IMR-90 (cell line): ENCODE measurements around the gene UMOD. TPM values are rescaled to one million over a fixed set of nuclear protein-coding genes. Genes with fewer than 3 reads are reported as not detected.
"Not testable (repeated sequence)": the region's sequence is repeated elsewhere in the genome, so short reads cannot be mapped to it uniquely, and the experiment has no call there.

Source experiments
- ATAC-seq: fragments of 200-7000 bp; cut with Tn5 transposase; 2 replicates; pipeline ENCODE4 v1.9.1; 2020; ENCODE audit warnings: low read depth, mild to moderate bottlenecking, moderate library complexity
- BruUV-seq: library from RNA; stranded (reverse); fragments of 400-500 nt; replicated peaks from 2 replicates; lab custom pipeline; 2021; lab: Mats Ljungman, UMichigan
- CTCF ChIA-PET: fragments of 300-600 bp; formaldehyde crosslinking; extraction: SDS; loops from one replicate; lab custom pipeline; 2021; ENCODE audit warnings: antibody characterized with exemption; lab: Yijun Ruan, JAX
- POLR2A ChIA-PET: fragments of 300-600 bp; sonication (Branson Sonifier 250); formaldehyde crosslinking; loops from one replicate; lab custom pipeline; 2022; ENCODE audit warnings: antibody characterized with exemption; ENCODE audit not compliant: unreplicated experiment; lab: Charles Lee
- DNase-seq: peaks from one replicate; pipeline ENCODE4 v3.0.0; 2013
- H2AFZ ChIP-seq: replicated peaks from 2 replicates; pipeline ENCODE3; 2013; ENCODE audit warnings: low read length, mild to moderate bottlenecking; ENCODE audit not compliant: poor library complexity
- H2AK5ac ChIP-seq: 2 replicates; pipeline ENCODE4 v1.6.1; 2013; ENCODE audit warnings: low read depth, low read length, inconsistent platforms
- H2AK9ac ChIP-seq: replicated peaks from 2 replicates; pipeline ENCODE3; 2013; ENCODE audit warnings: mild to moderate bottlenecking, low read depth, low read length, moderate library complexity; ENCODE audit not compliant: poor library complexity
- H2BK120ac ChIP-seq: 2 replicates; pipeline ENCODE4 v1.6.1; 2013; ENCODE audit warnings: low read depth, low read length, inconsistent platforms
- H2BK15ac ChIP-seq: 3 replicates; pipeline ENCODE4 v1.6.1; 2013; ENCODE audit warnings: low read depth, low read length, inconsistent platforms
- H2BK20ac ChIP-seq: 2 replicates; pipeline ENCODE4 v1.6.1; 2013; ENCODE audit warnings: low read depth, mild to moderate bottlenecking, inconsistent platforms, low read length, moderate library complexity
- H2BK5ac ChIP-seq: 2 replicates; pipeline ENCODE4 v1.6.1; 2013; ENCODE audit warnings: mild to moderate bottlenecking, low read depth, low read length, inconsistent platforms; ENCODE audit not compliant: poor library complexity, severe bottlenecking
- H3K14ac ChIP-seq: replicated peaks from 2 replicates; pipeline ENCODE4 v1.6.1; 2013; ENCODE audit warnings: low read depth, low read length, inconsistent platforms
- H3K18ac ChIP-seq: 2 replicates; pipeline ENCODE4 v1.6.1; 2013; ENCODE audit warnings: low read depth, low read length, control low read depth
- H3K23ac ChIP-seq: 2 replicates; pipeline ENCODE4 v1.6.1; 2013; ENCODE audit warnings: low read depth, low read length, inconsistent platforms
- H3K27ac ChIP-seq: 2 replicates; pipeline ENCODE4 v1.5.1; 2013; ENCODE audit warnings: mild to moderate bottlenecking, control low read depth, low read length; ENCODE audit not compliant: insufficient read depth
- H3K27me3 ChIP-seq: 2 replicates; pipeline ENCODE4 v1.6.1; 2013; ENCODE audit warnings: low read length; ENCODE audit not compliant: control insufficient read depth, insufficient read depth
- H3K36me3 ChIP-seq: 2 replicates; pipeline ENCODE4 v1.6.1; 2013; ENCODE audit warnings: low read length, mixed read lengths; ENCODE audit not compliant: control insufficient read depth, insufficient read depth
- H3K4ac ChIP-seq: 2 replicates; pipeline ENCODE4 v1.6.1; 2013; ENCODE audit warnings: low read depth, low read length, inconsistent platforms
- H3K4me1 ChIP-seq: 2 replicates; pipeline ENCODE4 v1.6.1; 2013; ENCODE audit warnings: low read length, mixed read lengths; ENCODE audit not compliant: control insufficient read depth, insufficient read depth
- H3K4me2 ChIP-seq: 2 replicates; pipeline ENCODE4 v1.6.1; 2013; ENCODE audit warnings: low read depth, mild to moderate bottlenecking, control low read depth, low read length, moderate library complexity
- H3K4me3 ChIP-seq: 2 replicates; pipeline ENCODE4 v1.5.1; 2013; ENCODE audit warnings: low read depth, mild to moderate bottlenecking, control low read depth, low read length, moderate library complexity; ENCODE audit not compliant: insufficient read depth
- H3K56ac ChIP-seq: 2 replicates; pipeline ENCODE4 v1.6.1; 2013; ENCODE audit warnings: low read length, inconsistent platforms; ENCODE audit not compliant: insufficient read depth; ENCODE audit errors: extremely low read depth
- H3K79me1 ChIP-seq, 2 experiments: 2 replicates each; pipeline ENCODE4 v1.6.1; 2013; ENCODE audit warnings: low read length in 2 of 2, inconsistent platforms in 1 of 2, low read depth in 1 of 2
- H3K9ac ChIP-seq: 2 replicates; pipeline ENCODE4 v1.6.1; 2013; ENCODE audit warnings: low read depth, low read length, control low read depth
- H3K9me1 ChIP-seq: 2 replicates; pipeline ENCODE4 v1.6.1; 2013; ENCODE audit warnings: low read length, inconsistent platforms; ENCODE audit not compliant: insufficient read depth
- H3K9me3 ChIP-seq: 2 replicates; pipeline ENCODE4 v1.6.1; 2013; ENCODE audit warnings: low read length; ENCODE audit not compliant: control insufficient read depth, insufficient read depth
- H4K20me1 ChIP-seq: 2 replicates; pipeline ENCODE4 v1.6.1; 2013; ENCODE audit warnings: low read length, inconsistent platforms; ENCODE audit not compliant: insufficient read depth
- H4K5ac ChIP-seq: 2 replicates; pipeline ENCODE4 v1.6.1; 2013; ENCODE audit warnings: mild to moderate bottlenecking, low read depth, low read length, control low read depth
- H4K8ac ChIP-seq, 2 experiments: 2 replicates each; pipeline ENCODE4 v1.6.1; 2013; ENCODE audit warnings: low read depth in 2 of 2, low read length in 2 of 2, control low read depth in 1 of 2, inconsistent platforms in 1 of 2
- H4K91ac ChIP-seq: 2 replicates; pipeline ENCODE4 v1.6.1; 2013; ENCODE audit warnings: low read depth, low read length, inconsistent platforms; ENCODE audit not compliant: insufficient read depth
- WGBS, 2 experiments: methylation state at CpG; one replicate each; pipeline versions ENCODE4 v1.1.5 to v1.1.7; 2013; ENCODE audit warnings: missing lambda C conversion rate in 2 of 2; ENCODE audit not compliant: insufficient read length in 1 of 2; ENCODE audit errors: extremely low coverage in 2 of 2; 5-methylcytosine and 5-hydroxymethylcytosine counted together
- dilution Hi-C: fragments of 300-500 bp; cut with HindIII; formaldehyde crosslinking; loops from one replicate; pipeline ENCODE4 v1.14.3; 2018; ENCODE audit warnings: low sequenced_read_pairs; ENCODE audit not compliant: unreplicated experiment
- in situ Hi-C: fragments of 300-500 bp; cut with MboI; formaldehyde crosslinking; loops from 3 replicates; pipeline ENCODE4 v1.14.3; 2019; ENCODE audit warnings: low sequenced_read_pairs, inconsistent platforms, mixed read lengths
- intact Hi-C: fragments of 100-400 bp; cut with micrococcal nuclease; formaldehyde crosslinking; loops from 2 replicates; pipeline ENCODE4 v1.10.0; 2022
- polyA plus RNA-seq, 3 experiments: library from polyadenylated mRNA; depleted of rRNA; stranded (reverse); fragments of >200 nt; gene quantifications; 2 replicates each; pipeline ENCODE4 v1.2.3, GENCODE V29; 2012; ENCODE audit warnings: low replicate concordance in 1 of 3
- total RNA-seq: library from RNA; depleted of rRNA; stranded (reverse); fragments of >200 nt; gene quantifications from 2 replicates; pipeline ENCODE4 v1.2.3, GENCODE V29; 2012

Gene UMOD
- total and polyA plus RNA-seq, 2 of the 4 experiments (the other 2 are of a cell fraction), result not detected

GRCh38 chr16:20312536-20313095 lies 39.9 kb downstream of the UMOD start:
- POLR2A ChIA-PET, H3K18ac ChIP-seq, dilution Hi-C loops, H2AFZ ChIP-seq, ATAC-seq, H3K4me2 ChIP-seq, H3K9me1 ChIP-seq, DNase-seq, H2AK5ac ChIP-seq, H4K5ac ChIP-seq, in situ Hi-C loops, H2BK120ac ChIP-seq, H3K79me1 ChIP-seq, H3K27ac ChIP-seq, CTCF ChIA-PET, H3K4me3 ChIP-seq, H3K56ac ChIP-seq, H3K14ac ChIP-seq, H4K8ac ChIP-seq, H2BK20ac ChIP-seq, H4K20me1 ChIP-seq, H3K4me1 ChIP-seq, H3K36me3 ChIP-seq, H3K9me3 ChIP-seq, intact Hi-C loops, H4K91ac ChIP-seq, H2AK9ac ChIP-seq, H3K9ac ChIP-seq, H3K27me3 ChIP-seq, H2BK5ac ChIP-seq, H3K23ac ChIP-seq, BruUV-seq, H2BK15ac ChIP-seq, H3K4ac ChIP-seq: not testable (repeated sequence)
- 38% methylated on average over 2 of the region's 7 CpGs; no CpG with 5 or more reads in 1 of the 2 experiments for WGBS, 2 experiments
